GM12878 (cell line): ENCODE results near the gene LMAN2. TPM values are rescaled to one million over a fixed set of nuclear protein-coding genes. Genes with fewer than 3 reads are reported as not detected.

ENCODE experiments used
- ATAC-seq: fragments of 200-7000 bp; cut with Tn5 transposase; 3 replicates; pipeline ENCODE4 v1.9.1; 2020; ENCODE audit warnings: mild to moderate bottlenecking, moderate library complexity
- BruUV-seq: library from RNA; stranded (reverse); fragments of 400-500 nt; replicated peaks from 2 replicates; lab custom pipeline; 2021; lab: Mats Ljungman, UMichigan
- CTCF ChIA-PET: fragments of 300-600 bp; sonication (Branson Sonifier 250); formaldehyde crosslinking; extraction: SDS; loops from one replicate; lab custom pipeline; 2021; ENCODE audit warnings: inconsistent platforms; lab: Yijun Ruan, JAX
- POLR2A ChIA-PET: fragments of 350-600 bp; formaldehyde crosslinking; extraction: SDS; loops from one replicate; lab custom pipeline; 2021; ENCODE audit warnings: inconsistent platforms; lab: Charles Lee
- RAD21 ChIA-PET: fragments of 300-600 bp; sonication (Branson Sonifier 250); formaldehyde crosslinking; loops from one replicate; lab custom pipeline; 2023; ENCODE audit warnings: antibody characterized with exemption; ENCODE audit not compliant: unreplicated experiment; lab: Charles Lee
- SMC1A ChIA-PET: fragments of 300-600 bp; sonication (Branson Sonifier 250); formaldehyde crosslinking; loops from one replicate; lab custom pipeline; 2023; ENCODE audit not compliant: unreplicated experiment, uncharacterized antibody; lab: Charles Lee
- DNase-seq: peaks from one replicate; pipeline ENCODE4 v3.0.0-alpha.2; 2011; ENCODE audit warnings: low read depth, low spot score
- FAIRE-seq: peaks from 3 replicates; lab custom pipeline; 2011; peaks lifted over from hg19 to GRCh38; lab: Jason Lieb, UNC
- H2AFZ ChIP-seq: 2 replicates; pipeline ENCODE4 v1.6.0; 2011; ENCODE audit warnings: low read depth, low read length, control low read depth; ENCODE audit not compliant: control insufficient read depth
- H3K27ac ChIP-seq: 2 replicates; pipeline ENCODE4 v1.5.1; 2011; ENCODE audit warnings: control low read depth; ENCODE audit not compliant: control insufficient read depth, insufficient read depth
- H3K27me3 ChIP-seq, 2 experiments: replicated peaks in 1 of 2; 2 replicates each; pipeline versions ENCODE4 v1.6.0 to v1.6.1; 2011; ENCODE audit warnings: low read length in 1 of 2; ENCODE audit not compliant: control insufficient read depth in 2 of 2, insufficient read depth in 2 of 2
- H3K36me3 ChIP-seq, 2 experiments: 2 replicates each; pipeline ENCODE4 v1.5.1; 2011; ENCODE audit warnings: low read length in 1 of 2; ENCODE audit not compliant: control insufficient read depth in 2 of 2, insufficient read depth in 2 of 2
- H3K4me1 ChIP-seq: 2 replicates; pipeline ENCODE4 v1.6.1; 2011; ENCODE audit warnings: mild to moderate bottlenecking, low read length, moderate library complexity, mixed read lengths; ENCODE audit not compliant: control insufficient read depth, insufficient read depth
- H3K4me2 ChIP-seq: 2 replicates; pipeline ENCODE4 v1.6.0; 2011; ENCODE audit warnings: control low read depth; ENCODE audit not compliant: control insufficient read depth, insufficient read depth
- H3K4me3 ChIP-seq: fragments of 200-600 bp; sonication (generic); 2 replicates; pipeline ENCODE4 v1.5.1; 2016
- H3K79me2 ChIP-seq: 2 replicates; pipeline ENCODE4 v1.6.0; 2011; ENCODE audit warnings: low read length; ENCODE audit not compliant: control insufficient read depth, insufficient read depth
- H3K9ac ChIP-seq: 2 replicates; pipeline ENCODE4 v1.8.0; 2011; ENCODE audit warnings: low read length, control low read depth, mixed read lengths; ENCODE audit not compliant: control insufficient read depth, insufficient read depth
- H3K9me3 ChIP-seq: replicated peaks from 3 replicates; pipeline ENCODE4 v1.5.1; 2011; ENCODE audit warnings: mild to moderate bottlenecking, low read length; ENCODE audit not compliant: control insufficient read depth, insufficient read depth
- H4K20me1 ChIP-seq: 2 replicates; pipeline ENCODE4 v1.6.0; 2011; ENCODE audit not compliant: control insufficient read depth, insufficient read depth
- MTA3 ChIP-seq: IDR thresholded peaks from 2 replicates; pipeline ENCODE4 v1.6.1; 2012; ENCODE audit warnings: low read length, inconsistent platforms, borderline replicate concordance
- TCF12 ChIP-seq: IDR thresholded peaks from 2 replicates; pipeline ENCODE4 v1.6.1; 2011; ENCODE audit warnings: low read depth, mild to moderate bottlenecking, low read length
- ZNF592 ChIP-seq: fragments of 450-650 bp; IDR thresholded peaks from 2 replicates; pipeline ENCODE4 v1.6.1; 2017; ENCODE audit warnings: mild to moderate bottlenecking, moderate library complexity
- WGBS: methylation state at CpG from one replicate; pipeline ENCODE4 v1.1.6; 2016; ENCODE audit warnings: low lambda C conversion rate; ENCODE audit not compliant: insufficient replicate concordance, insufficient coverage; ENCODE audit errors: missing lambda C conversion rate; 5-methylcytosine and 5-hydroxymethylcytosine counted together
- in situ Hi-C: fragments of 300-500 bp; cut with MboI; formaldehyde crosslinking; loops from 9 replicates; pipeline ENCODE4 v1.14.3; 2018; ENCODE audit warnings: mixed read lengths
- intact Hi-C: fragments of 100-400 bp; cut with micrococcal nuclease; formaldehyde crosslinking; loops from one replicate; pipeline ENCODE4 v1.14.2; 2022; ENCODE audit not compliant: unreplicated experiment
- polyA plus RNA-seq, 11 experiments: library from polyadenylated mRNA; depleted of rRNA in 4 of 11; unstranded in 6 of 11; stranded (reverse) in 5 of 11; fragments of >200 nt; fragmentation: Nextera tagmentation in 4 of 11; fragmentation: Illumina TruSeq in 1 of 11; extraction: Ambion mirVana in 4 of 11; extraction: Trizol in 1 of 11; gene quantifications; 1 replicate in 1 of 11; 2 replicates in 10 of 11; pipeline versions ENCODE4 v1.2.1 to v1.2.3, GENCODE V29; 2011 to 2016; ENCODE audit warnings: inconsistent platforms in 2 of 11, missing spikeins in 2 of 11, low read depth in 1 of 11
- total RNA-seq, 4 experiments: library from RNA; depleted of rRNA in 3 of 4; stranded (reverse); fragments of >200 nt in 3 of 4; fragmentation: Illumina TruSeq in 1 of 4; extraction: Trizol in 1 of 4; gene quantifications; 2 replicates each; pipeline versions ENCODE4 v1.2.1 to v1.2.3, GENCODE V29; 2013 to 2021

LMAN2 gene
- total and polyA plus RNA-seq, 10 of the 15 experiments (the other 5 are each of a cell fraction or from before 2014, with no cell fraction given), result 2.4 to 264 (median 147) TPM

- Histone ChIP-seq H3K36me3 (no peaks in the 10 kb centered on the region), H3K4me3 (no peak overlapping the region), H3K9me3 (no peaks in the 10 kb centered on the region), H3K27ac (peak overlapping the region; percentile 64), H3K9ac (peak overlapping the region; percentile 13; the same call in 1 of the 2 replicates), H3K4me1 (peaks cover 26% of the 10 kb centered on the region), H4K20me1 (no peaks in the 10 kb centered on the region), H2AFZ (no peak overlapping the region), H3K27me3 (no peaks in the 10 kb centered on the region), H3K79me2 (no peaks in the 10 kb centered on the region), H3K4me2 (peak overlapping the region; percentile 46)
- no peak for DNase-seq
- no peak for TF ChIP-seq ZNF592
- TF ChIP-seq MTA3, result peak; percentile 27; the same call in 1 of the 2 replicates
- 0 out of 2 replicates have a peak, but pooled peaks have one; percentile 7 for TF ChIP-seq TCF12
- in situ Hi-C loops, result loop anchor here (25.0 kb wide), 1 partner anchor 1351 kb away; no protein-coding TSS in a partner anchor
- ChIA-PET RAD21 (interaction anchor here (1.1 to 6.2 kb wide), 17 partner anchors 10 to 275 kb away, joined by 3 to 120 read pairs (median 20); partner anchors contain the start of genes LMAN2, PDLIM7 and PFN3), SMC1A (interaction anchor here (1.3 to 5.2 kb wide), 15 partner anchors 10 to 113 kb away, joined by 4 to 97 read pairs (median 19); partner anchors contain the start of genes LMAN2, MXD3, PFN3 and RGS14), POLR2A (interaction anchor here (1.2 to 6.0 kb wide), 12 partner anchors 10 to 108 kb away, joined by 3 to 56 read pairs (median 14); partner anchors contain the start of genes PDLIM7 and RGS14), CTCF (interaction anchor here (1.0 to 8.4 kb wide), 20 partner anchors 10 to 274 kb away, joined by 4 to 240 read pairs (median 32); partner anchors contain the start of genes DOK3, F12, GRK6 and LMAN2)
- no peak for FAIRE-seq
- WGBS, result 56% methylated on average over 10 of the region's 10 CpGs
- ATAC-seq, result no peak
- no TSS peak for BruUV-seq
- intact Hi-C loops, result no loop called here
These were observed 37.1 kb upstream of the LMAN2 start for GRCh38 chr5:177388521-177389052.
